H9 (cell line): ENCODE data around the gene ELAVL1. TPM values are rescaled to one million over a fixed set of nuclear protein-coding genes. Genes with fewer than 3 reads are reported as not detected.

Experiments
- DNase-seq: peaks from one replicate; pipeline ENCODE4 v3.0.0-alpha.2; 2017
- H2AFZ ChIP-seq: one replicate; pipeline ENCODE4 v1.6.1; 2013; ENCODE audit warnings: mild to moderate bottlenecking, low read length, control low read depth, moderate library complexity
- H2AK5ac ChIP-seq: 2 replicates; pipeline ENCODE4 v1.6.1; 2013; ENCODE audit warnings: low read length, control low read depth, mixed read lengths; ENCODE audit not compliant: insufficient read length
- H2BK120ac ChIP-seq: one replicate; pipeline ENCODE4 v1.6.1; 2013; ENCODE audit warnings: low read depth, mild to moderate bottlenecking, low read length, control low read depth, inconsistent platforms; ENCODE audit not compliant: poor library complexity, severe bottlenecking
- H2BK12ac ChIP-seq: 2 replicates; pipeline ENCODE4 v1.6.1; 2013; ENCODE audit warnings: low read length, control low read depth, mixed read lengths, low read depth; ENCODE audit not compliant: insufficient read length
- H2BK15ac ChIP-seq: 2 replicates; pipeline ENCODE4 v1.6.1; 2013; ENCODE audit warnings: low read depth, low read length, control low read depth
- H2BK20ac ChIP-seq: one replicate; pipeline ENCODE4 v1.6.1; 2013; ENCODE audit warnings: low read depth, mild to moderate bottlenecking, low read length, control low read depth, inconsistent platforms; ENCODE audit not compliant: poor library complexity, severe bottlenecking
- H2BK5ac ChIP-seq: 2 replicates; pipeline ENCODE4 v1.6.1; 2013; ENCODE audit warnings: low read length, control low read depth, mixed read lengths; ENCODE audit not compliant: insufficient read length
- H3K14ac ChIP-seq: 2 replicates; pipeline ENCODE4 v1.6.1; 2013; ENCODE audit warnings: low read length, control low read depth; ENCODE audit not compliant: insufficient read depth
- H3K18ac ChIP-seq: 2 replicates; pipeline ENCODE4 v1.6.1; 2013; ENCODE audit warnings: low read depth, mild to moderate bottlenecking, mixed read lengths, low read length, control low read depth; ENCODE audit not compliant: insufficient read length
- H3K23ac ChIP-seq: 2 replicates; pipeline ENCODE4 v1.6.1; 2013; ENCODE audit warnings: low read length, control low read depth, mixed read lengths, low read depth; ENCODE audit not compliant: insufficient read length
- H3K23me2 ChIP-seq: 2 replicates; pipeline ENCODE4 v1.6.1; 2013; ENCODE audit warnings: low read depth, mild to moderate bottlenecking, mixed read lengths, low read length, control low read depth; ENCODE audit not compliant: insufficient read length, poor library complexity, severe bottlenecking
- H3K27ac ChIP-seq: 2 replicates; pipeline ENCODE4 v1.5.1; 2013; ENCODE audit warnings: low read length, control low read depth, mixed read lengths, low read depth; ENCODE audit not compliant: insufficient read length
- H3K27me3 ChIP-seq: 2 replicates; pipeline ENCODE4 v1.6.1; 2013; ENCODE audit warnings: low read length, control low read depth, inconsistent platforms; ENCODE audit not compliant: insufficient read depth
- H3K4ac ChIP-seq: 2 replicates; pipeline ENCODE4 v1.6.1; 2013; ENCODE audit warnings: low read depth, mild to moderate bottlenecking, control low read depth, inconsistent platforms, low read length, moderate library complexity
- H3K4me1 ChIP-seq: 2 replicates; pipeline ENCODE4 v1.6.1; 2013; ENCODE audit warnings: low read length, control low read depth, inconsistent platforms; ENCODE audit not compliant: insufficient read depth
- H3K4me2 ChIP-seq: 2 replicates; pipeline ENCODE4 v1.6.1; 2013; ENCODE audit warnings: low read length, control low read depth, mixed read lengths; ENCODE audit not compliant: insufficient read length, insufficient read depth
- H3K56ac ChIP-seq: 2 replicates; pipeline ENCODE4 v1.6.1; 2013; ENCODE audit warnings: low read depth, mild to moderate bottlenecking, mixed read lengths, low read length, control low read depth; ENCODE audit not compliant: insufficient read length
- H3K79me1 ChIP-seq: 2 replicates; pipeline ENCODE4 v1.6.1; 2013; ENCODE audit warnings: low read depth, mild to moderate bottlenecking, moderate library complexity, low read length, control low read depth, inconsistent platforms; ENCODE audit not compliant: insufficient read depth, poor library complexity, severe bottlenecking
- H3K79me2 ChIP-seq: 2 replicates; pipeline ENCODE4 v1.6.1; 2013; ENCODE audit warnings: low read length, control low read depth, inconsistent platforms; ENCODE audit not compliant: insufficient read depth
- H3K9ac ChIP-seq: 2 replicates; pipeline ENCODE4 v1.6.1; 2013; ENCODE audit warnings: low read length, control low read depth, mixed read lengths; ENCODE audit not compliant: insufficient read length; ENCODE audit errors: extremely low read depth
- H3K9me3 ChIP-seq: one replicate; pipeline ENCODE4 v1.6.1; 2013; ENCODE audit warnings: low read depth, low read length, inconsistent platforms; ENCODE audit not compliant: control insufficient read depth
- H3T11ph ChIP-seq: one replicate; pipeline ENCODE4 v1.6.1; 2013; ENCODE audit warnings: mild to moderate bottlenecking, low read length, control low read depth, inconsistent platforms
- H4K20me1 ChIP-seq: one replicate; pipeline ENCODE4 v1.6.1; 2013; ENCODE audit not compliant: control insufficient read depth, insufficient read length, insufficient read depth
- H4K5ac ChIP-seq: 2 replicates; pipeline ENCODE4 v1.6.1; 2013; ENCODE audit warnings: low read depth, mild to moderate bottlenecking, mixed read lengths, low read length, control low read depth; ENCODE audit not compliant: insufficient read length
- H4K8ac ChIP-seq: replicated peaks from 2 replicates; pipeline ENCODE4 v1.6.1; 2013; ENCODE audit warnings: low read length, control low read depth, mixed read lengths, low read depth; ENCODE audit not compliant: insufficient read length
- H4K91ac ChIP-seq: 2 replicates; pipeline ENCODE4 v1.6.1; 2013; ENCODE audit warnings: low read depth, mild to moderate bottlenecking, moderate library complexity, mixed read lengths, low read length, control low read depth; ENCODE audit not compliant: insufficient read length
- H3K27ac Mint-ChIP-seq, 3 experiments: 2 replicates in 2 of 3; 3 replicates in 1 of 3; pipeline ENCODE4 v1.8.0; 2020 to 2021; ENCODE audit warnings: mixed read lengths in 3 of 3, mild to moderate bottlenecking in 1 of 3, moderate library complexity in 1 of 3
- H3K27me3 Mint-ChIP-seq: 2 replicates; pipeline ENCODE4 v1.8.0; 2021; ENCODE audit warnings: low read depth, mild to moderate bottlenecking, moderate library complexity, mixed read lengths
- H3K36me3 Mint-ChIP-seq, 3 experiments: 2 replicates in 2 of 3; 3 replicates in 1 of 3; pipeline ENCODE4 v1.8.0; 2020 to 2021; ENCODE audit warnings: low read depth in 3 of 3, mixed read lengths in 3 of 3; ENCODE audit not compliant: insufficient read depth in 1 of 3
- H3K4me1 Mint-ChIP-seq, 2 experiments: 2 replicates each; pipeline ENCODE4 v1.8.0; 2020; ENCODE audit warnings: mixed read lengths in 2 of 2
- H3K4me3 Mint-ChIP-seq, 2 experiments: 2 replicates in 1 of 2; 3 replicates in 1 of 2; pipeline ENCODE4 v1.8.0; 2020 to 2021; ENCODE audit warnings: mild to moderate bottlenecking in 2 of 2, mixed read lengths in 2 of 2, moderate library complexity in 1 of 2
- H3K9me3 Mint-ChIP-seq, 2 experiments: 2 replicates in 1 of 2; 3 replicates in 1 of 2; pipeline ENCODE4 v1.8.0; 2020; ENCODE audit warnings: mild to moderate bottlenecking in 2 of 2, mixed read lengths in 2 of 2, moderate library complexity in 1 of 2
- CTCF ChIP-seq: fragments of 200-600 bp; sonication (generic); conservative IDR thresholded peaks from 3 replicates; pipeline ENCODE4 v1.8.0; 2021; ENCODE audit warnings: antibody characterized with exemption, mild to moderate bottlenecking
- WGBS: extraction: QIAGEN DNeasy Blood & Tissue Kit; methylation state at CpG from one replicate; pipeline ENCODE4 v1.1.7; 2013; ENCODE audit warnings: missing lambda C conversion rate, low lambda C conversion rate, mixed read lengths; ENCODE audit not compliant: insufficient read length; ENCODE audit errors: extremely low coverage; 5-methylcytosine and 5-hydroxymethylcytosine counted together
- total RNA-seq: library from RNA; stranded (reverse); gene quantifications from 2 replicates; pipeline ENCODE4 v1.2.1, GENCODE V29; 2021

Gene ELAVL1
- total RNA-seq, 1 experiment from 2014 or later, result 149 TPM

- WGBS, result no CpG with 5 or more reads among the region's 9 CpGs
- H2BK20ac ChIP-seq, result no peak overlapping the region
- H3K23ac ChIP-seq, result no peak overlapping the region
- no peak overlapping the region for H3K9ac ChIP-seq
- no peak overlapping the region for H4K91ac ChIP-seq
- H3K4me1 ChIP-seq, result 0 out of 2 replicates have a peak, but pooled peaks cover 4% of the 10 kb centered on the region
- no peak overlapping the region for H4K5ac ChIP-seq
- DNase-seq, result no peak
- no peaks in the 10 kb centered on the region for H3K79me2 ChIP-seq
- H3K9me3 Mint-ChIP-seq, result no peaks in the 10 kb centered on the region
- H3K4me3 Mint-ChIP-seq, result no peak overlapping the region
- H2BK5ac ChIP-seq, result no peak overlapping the region
- H2BK12ac ChIP-seq, result no peak overlapping the region
- no peak overlapping the region for H2AK5ac ChIP-seq
- no peak overlapping the region for H3T11ph ChIP-seq
- no peaks in the 10 kb centered on the region for H3K27me3 Mint-ChIP-seq
- H3K23me2 ChIP-seq, result no peaks in the 10 kb centered on the region
- no peak overlapping the region for H3K4me2 ChIP-seq
- H3K79me1 ChIP-seq, result no peaks in the 10 kb centered on the region
- H2BK120ac ChIP-seq, result no peak overlapping the region
- H3K27me3 ChIP-seq, result no peaks in the 10 kb centered on the region
- peaks cover 6 to 11% of the 10 kb centered on the region in 2 experiments for H3K4me1 Mint-ChIP-seq
- peaks cover 5 to 51% (median 25%) of the 10 kb centered on the region in 3 experiments; a peak in 6 of 7 replicates for H3K36me3 Mint-ChIP-seq
- H3K14ac ChIP-seq, result no peak overlapping the region
- no peak overlapping the region for H2BK15ac ChIP-seq
- no peaks in the 10 kb centered on the region for H3K9me3 ChIP-seq
- no peak overlapping the region for H3K18ac ChIP-seq
- TF ChIP-seq CTCF, result no peak
- peak overlapping the region in 2 of 3 experiments; percentile 6 to 26; a peak in 1 of 7 replicates for H3K27ac Mint-ChIP-seq
- no peak overlapping the region for H3K27ac ChIP-seq
- no peak overlapping the region for H4K8ac ChIP-seq
- no peak overlapping the region for H3K4ac ChIP-seq
- no peaks in the 10 kb centered on the region for H4K20me1 ChIP-seq
- no peak overlapping the region for H3K56ac ChIP-seq
- H2AFZ ChIP-seq, result no peak overlapping the region
Measured at GRCh38 chr19:7928334-7928706, 77.1 kb downstream of the ELAVL1 start.
